HepG2 (cell line): ENCODE measurements around the gene ESYT3. TPM values are rescaled to one million over a fixed set of nuclear protein-coding genes. Genes with fewer than 3 reads are reported as not detected.
A peak's percentile ranks its signal among the peaks of the same experiment; 100 is the strongest.

ENCODE experiments used
- EP300 ChIP-seq, 3 experiments: sonication (generic) in 1 of 3; formaldehyde crosslinking in 1 of 3; IDR thresholded peaks; 2 replicates each; pipeline versions ENCODE4 v1.5.1 to v1.6.1; 2011 to 2020; ENCODE audit warnings: low read depth in 2 of 3, low read length in 2 of 3, borderline replicate concordance in 1 of 3, improper control_type of control experiment in 1 of 3, mild to moderate bottlenecking in 1 of 3, missing genetic modification reagents in 1 of 3, moderate library complexity in 1 of 3
- IKZF5 ChIP-seq: IDR thresholded peaks from 2 replicates; pipeline ENCODE4 v1.6.1; 2018; ENCODE audit warnings: missing genetic modification reagents, mild to moderate bottlenecking, missing compliant biosample characterization
- KDM2A ChIP-seq: sonication (generic); formaldehyde crosslinking; IDR thresholded peaks from 2 replicates; pipeline ENCODE4 v1.4.0; 2020; ENCODE audit warnings: low read depth, missing genetic modification reagents, borderline replicate concordance
- LRRFIP1 ChIP-seq: sonication (generic); formaldehyde crosslinking; conservative IDR thresholded peaks from 2 replicates; pipeline ENCODE4 v1.4.0; 2020; ENCODE audit warnings: missing genetic modification reagents
- MIER2 ChIP-seq: IDR thresholded peaks from 2 replicates; pipeline ENCODE4 v1.6.1; 2016; ENCODE audit warnings: missing biosample characterization, missing genetic modification reagents
- RAD51 ChIP-seq: fragments of 450-650 bp; IDR thresholded peaks from 2 replicates; pipeline ENCODE4 v1.6.1; 2016; ENCODE audit warnings: borderline replicate concordance
- RBFOX2 ChIP-seq: fragments of 200-400 bp; formaldehyde crosslinking; IDR thresholded peaks from 2 replicates; pipeline ENCODE4 v1.6.1; 2017; ENCODE audit warnings: low read depth, mild to moderate bottlenecking, low read length
- SATB2 ChIP-seq: sonication (generic); formaldehyde crosslinking; IDR thresholded peaks from 2 replicates; pipeline ENCODE4 v1.5.0; 2020; ENCODE audit warnings: missing genetic modification reagents
- SIX1 ChIP-seq: sonication (generic); formaldehyde crosslinking; IDR thresholded peaks from 2 replicates; pipeline ENCODE4 v1.4.0; 2020; ENCODE audit warnings: missing genetic modification reagents, borderline replicate concordance
- ZEB1 ChIP-seq: IDR thresholded peaks from 2 replicates; pipeline ENCODE4 v1.6.1; 2012; ENCODE audit warnings: mild to moderate bottlenecking, low read depth, inconsistent platforms; ENCODE audit not compliant: insufficient replicate concordance
- ZNF234 ChIP-seq: sonication (generic); formaldehyde crosslinking; conservative IDR thresholded peaks from 2 replicates; pipeline ENCODE4 v1.5.1; 2020; ENCODE audit warnings: mild to moderate bottlenecking, missing genetic modification reagents
- ZNF281 ChIP-seq: sonication (generic); formaldehyde crosslinking; IDR thresholded peaks from 2 replicates; pipeline ENCODE4 v1.4.0; 2020; ENCODE audit warnings: missing genetic modification reagents, borderline replicate concordance
- polyA plus RNA-seq, 8 experiments: library from polyadenylated mRNA; depleted of rRNA in 3 of 8; stranded (reverse) in 7 of 8; unstranded in 1 of 8; fragments of >200 nt; fragmentation: Illumina TruSeq in 4 of 8; extraction: Trizol in 4 of 8; gene quantifications; 2 replicates each; pipeline versions ENCODE4 v1.2.1 to v1.2.3, GENCODE V29; 2011 to 2016; ENCODE audit warnings: low read depth in 4 of 8, missing spikeins in 1 of 8, mixed read lengths in 1 of 8; ENCODE audit not compliant: insufficient read depth in 1 of 8
- total RNA-seq, 5 experiments: library from RNA; depleted of rRNA; stranded (reverse); fragments of >200 nt; fragmentation: Illumina TruSeq; extraction: Trizol; gene quantifications; 2 replicates each; pipeline ENCODE4 v1.2.3, GENCODE V29; 2016; ENCODE audit warnings: low read depth in 1 of 5
- TF ChIP-seq, protein P1 (sequence below): sonication (generic); formaldehyde crosslinking; IDR thresholded peaks from 2 replicates; pipeline ENCODE4 v1.5.0; 2020; ENCODE audit warnings: mild to moderate bottlenecking, missing genetic modification reagents, borderline replicate concordance

The ESYT3 gene
- total and polyA plus RNA-seq, 2 of the 13 experiments (the other 11 are each of a cell fraction or from before 2014, with no cell fraction given) = 1.5 to 4.1 TPM

- no peak for TF ChIP-seq IKZF5
- TF ChIP-seq SATB2 (CRISPR knock-in tag) = no peak
- TF ChIP-seq ZNF281 (CRISPR knock-in tag) = 0 out of 2 replicates have a peak, but pooled peaks have one; percentile 20
- TF ChIP-seq ZNF234 (CRISPR knock-in tag) = no peak
- TF ChIP-seq RAD51 = no peak
- TF ChIP-seq EP300 (IDR thresholded peaks at IDR 0.05; ENCODE audit: low read depth in 2 of 2, low read length in 2 of 2) = peak; percentile 28 to 83; a peak in 2 of 4 replicates
- TF ChIP-seq EP300 (CRISPR knock-in tag; IDR thresholded peaks at IDR 0.05; ENCODE audit: borderline replicate concordance) = peak; percentile 48; the same call in 1 of the 2 replicates
- TF ChIP-seq MIER2 (CRISPR knock-in tag) = no peak
- no peak for TF ChIP-seq KDM2A
- TF ChIP-seq SIX1 (CRISPR knock-in tag) = no peak
- no peak for TF ChIP-seq LRRFIP1
- TF ChIP-seq, protein P1, sequence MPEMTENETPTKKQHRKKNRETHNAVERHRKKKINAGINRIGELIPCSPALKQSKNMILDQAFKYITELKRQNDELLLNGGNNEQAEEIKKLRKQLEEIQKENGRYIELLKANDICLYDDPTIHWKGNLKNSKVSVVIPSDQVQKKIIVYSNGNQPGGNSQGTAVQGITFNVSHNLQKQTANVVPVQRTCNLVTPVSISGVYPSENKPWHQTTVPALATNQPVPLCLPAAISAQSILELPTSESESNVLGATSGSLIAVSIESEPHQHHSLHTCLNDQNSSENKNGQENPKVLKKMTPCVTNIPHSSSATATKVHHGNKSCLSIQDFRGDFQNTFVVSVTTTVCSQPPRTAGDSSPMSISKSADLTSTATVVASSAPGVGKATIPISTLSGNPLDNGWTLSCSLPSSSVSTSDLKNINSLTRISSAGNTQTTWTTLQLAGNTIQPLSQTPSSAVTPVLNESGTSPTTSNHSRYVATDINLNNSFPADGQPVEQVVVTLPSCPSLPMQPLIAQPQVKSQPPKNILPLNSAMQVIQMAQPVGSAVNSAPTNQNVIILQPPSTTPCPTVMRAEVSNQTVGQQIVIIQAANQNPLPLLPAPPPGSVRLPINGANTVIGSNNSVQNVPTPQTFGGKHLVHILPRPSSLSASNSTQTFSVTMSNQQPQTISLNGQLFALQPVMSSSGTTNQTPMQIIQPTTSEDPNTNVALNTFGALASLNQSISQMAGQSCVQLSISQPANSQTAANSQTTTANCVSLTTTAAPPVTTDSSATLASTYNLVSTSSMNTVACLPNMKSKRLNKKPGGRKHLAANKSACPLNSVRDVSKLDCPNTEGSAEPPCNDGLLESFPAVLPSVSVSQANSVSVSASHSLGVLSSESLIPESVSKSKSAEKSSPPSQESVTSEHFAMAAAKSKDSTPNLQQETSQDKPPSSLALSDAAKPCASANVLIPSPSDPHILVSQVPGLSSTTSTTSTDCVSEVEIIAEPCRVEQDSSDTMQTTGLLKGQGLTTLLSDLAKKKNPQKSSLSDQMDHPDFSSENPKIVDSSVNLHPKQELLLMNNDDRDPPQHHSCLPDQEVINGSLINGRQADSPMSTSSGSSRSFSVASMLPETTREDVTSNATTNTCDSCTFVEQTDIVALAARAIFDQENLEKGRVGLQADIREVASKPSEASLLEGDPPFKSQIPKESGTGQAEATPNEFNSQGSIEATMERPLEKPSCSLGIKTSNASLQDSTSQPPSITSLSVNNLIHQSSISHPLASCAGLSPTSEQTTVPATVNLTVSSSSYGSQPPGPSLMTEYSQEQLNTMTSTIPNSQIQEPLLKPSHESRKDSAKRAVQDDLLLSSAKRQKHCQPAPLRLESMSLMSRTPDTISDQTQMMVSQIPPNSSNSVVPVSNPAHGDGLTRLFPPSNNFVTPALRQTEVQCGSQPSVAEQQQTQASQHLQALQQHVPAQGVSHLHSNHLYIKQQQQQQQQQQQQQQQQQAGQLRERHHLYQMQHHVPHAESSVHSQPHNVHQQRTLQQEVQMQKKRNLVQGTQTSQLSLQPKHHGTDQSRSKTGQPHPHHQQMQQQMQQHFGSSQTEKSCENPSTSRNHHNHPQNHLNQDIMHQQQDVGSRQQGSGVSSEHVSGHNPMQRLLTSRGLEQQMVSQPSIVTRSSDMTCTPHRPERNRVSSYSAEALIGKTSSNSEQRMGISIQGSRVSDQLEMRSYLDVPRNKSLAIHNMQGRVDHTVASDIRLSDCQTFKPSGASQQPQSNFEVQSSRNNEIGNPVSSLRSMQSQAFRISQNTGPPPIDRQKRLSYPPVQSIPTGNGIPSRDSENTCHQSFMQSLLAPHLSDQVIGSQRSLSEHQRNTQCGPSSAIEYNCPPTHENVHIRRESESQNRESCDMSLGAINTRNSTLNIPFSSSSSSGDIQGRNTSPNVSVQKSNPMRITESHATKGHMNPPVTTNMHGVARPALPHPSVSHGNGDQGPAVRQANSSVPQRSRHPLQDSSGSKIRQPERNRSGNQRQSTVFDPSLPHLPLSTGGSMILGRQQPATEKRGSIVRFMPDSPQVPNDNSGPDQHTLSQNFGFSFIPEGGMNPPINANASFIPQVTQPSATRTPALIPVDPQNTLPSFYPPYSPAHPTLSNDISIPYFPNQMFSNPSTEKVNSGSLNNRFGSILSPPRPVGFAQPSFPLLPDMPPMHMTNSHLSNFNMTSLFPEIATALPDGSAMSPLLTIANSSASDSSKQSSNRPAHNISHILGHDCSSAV (CRISPR knock-in tag) = no peak
- TF ChIP-seq ZEB1 = no peak
- TF ChIP-seq RBFOX2 = no peak
Measured at GRCh38 chr3:138398791-138399575, 35.4 kb upstream of the ESYT3 start (continued).
